Fibroblast of lung (primary cell): Measurements from ENCODE around the gene DDR1.
"Not testable (repeated sequence)": the region's sequence is repeated elsewhere in the genome, so short reads cannot be mapped to it uniquely, and the experiment has no call there.

Experiments
- CTCF ChIP-seq, 2 donors: IDR thresholded peaks in 1 of 2; conservative IDR thresholded peaks in 1 of 2; 1 replicate in 1 of 2; 2 replicates in 1 of 2; pipeline ENCODE4 v1.5.1; 2011 to 2012; ENCODE audit warnings: low read length in 2 of 2, control low read depth in 1 of 2, inconsistent platforms in 1 of 2, low read depth in 1 of 2, mild to moderate bottlenecking in 1 of 2
- EZH2 ChIP-seq: IDR thresholded peaks from 2 replicates; pipeline ENCODE4 v1.5.1; 2012; ENCODE audit warnings: low read length, control low read depth, mild to moderate bottlenecking; ENCODE audit errors: missing control alignments

- not testable (repeated sequence) for TF ChIP-seq CTCF (conservative IDR thresholded peaks at IDR 0.05 in 1 of 2, IDR thresholded peaks at IDR 0.05 in 1 of 2; ENCODE audit: low read depth in 1 of 2, low read length in 2 of 2); EZH2
Measured at GRCh38 chr6:30873795-30874194, 10.5 kb upstream of the DDR1 start.
